DND-41 (cell line): ENCODE measurements around the gene ZNF638.

Experiments
- ATAC-seq: fragments of 200-7000 bp; cut with Tn5 transposase; 3 replicates; pipeline ENCODE4 v1.9.1; 2021; ENCODE audit warnings: low read depth; ENCODE audit not compliant: insufficient read depth
- DNase-seq: peaks from one replicate; pipeline ENCODE4 v3.0.0-alpha.2; 2020
- H2AFZ ChIP-seq: 2 replicates; pipeline ENCODE4 v1.6.0; 2012; ENCODE audit warnings: low read depth, low read length
- H3K27ac ChIP-seq: 2 replicates; pipeline ENCODE4 v1.5.1; 2012; ENCODE audit warnings: low read length, inconsistent platforms
- H3K27me3 ChIP-seq: fragments of 200-600 bp; sonication (generic); 2 replicates; pipeline ENCODE4 v1.6.0; 2012; ENCODE audit warnings: low read length, mild to moderate bottlenecking, inconsistent platforms; ENCODE audit not compliant: insufficient read depth, poor library complexity
- H3K36me3 ChIP-seq: 2 replicates; pipeline ENCODE4 v1.5.1; 2012; ENCODE audit warnings: low read length, inconsistent platforms; ENCODE audit not compliant: insufficient read depth
- H3K4me1 ChIP-seq: 2 replicates; pipeline ENCODE4 v1.5.1; 2012; ENCODE audit warnings: mild to moderate bottlenecking, low read length; ENCODE audit not compliant: insufficient read depth
- H3K4me2 ChIP-seq: 2 replicates; pipeline ENCODE4 v1.6.0; 2012; ENCODE audit warnings: mild to moderate bottlenecking, moderate library complexity, low read length, inconsistent platforms; ENCODE audit not compliant: insufficient read depth
- H3K4me3 ChIP-seq, 2 experiments: fragments of 200-600 bp in 1 of 2; shearing (Covaris generic) in 1 of 2; 2 replicates each; pipeline ENCODE4 v1.5.1; 2012 to 2016; ENCODE audit warnings: inconsistent platforms in 2 of 2, low read length in 2 of 2, mild to moderate bottlenecking in 2 of 2, low read depth in 1 of 2, moderate library complexity in 1 of 2
- H3K79me2 ChIP-seq: 2 replicates; pipeline ENCODE4 v1.6.0; 2012; ENCODE audit warnings: low read length, inconsistent platforms; ENCODE audit not compliant: insufficient read depth
- H3K9ac ChIP-seq: 2 replicates; pipeline ENCODE4 v1.6.0; 2012; ENCODE audit warnings: low read depth, mild to moderate bottlenecking, inconsistent platforms, low read length, moderate library complexity
- H3K9me3 ChIP-seq: 2 replicates; pipeline ENCODE4 v1.5.1; 2012; ENCODE audit warnings: low read length, moderate library complexity, mild to moderate bottlenecking, inconsistent platforms; ENCODE audit not compliant: insufficient read depth, severe bottlenecking
- H4K20me1 ChIP-seq: 2 replicates; pipeline ENCODE4 v1.6.0; 2012; ENCODE audit warnings: low read length; ENCODE audit not compliant: insufficient read depth
- CTCF ChIP-seq: IDR thresholded peaks from 2 replicates; pipeline ENCODE4 v1.5.1; 2012; ENCODE audit warnings: borderline replicate concordance, low read length, moderate library complexity, mild to moderate bottlenecking; ENCODE audit not compliant: poor library complexity, severe bottlenecking; ENCODE audit errors: extremely low read depth
- EZH2 ChIP-seq: IDR thresholded peaks from 3 replicates; pipeline ENCODE4 v1.6.1; 2012; ENCODE audit warnings: borderline replicate concordance, low read depth, mild to moderate bottlenecking, moderate library complexity, low read length, inconsistent platforms; ENCODE audit not compliant: severe bottlenecking

The ZNF638 gene

GRCh38 chr2:71456617-71457016, 125.0 kb downstream of the ZNF638 start:
- H3K36me3 ChIP-seq, result no peaks in the 10 kb centered on the region
- TF ChIP-seq EZH2, result no peak
- no peak for TF ChIP-seq CTCF
- H3K27ac ChIP-seq, result no peak overlapping the region
- H3K4me2 ChIP-seq, result no peak overlapping the region
- no peak for DNase-seq
- no peak overlapping the region for H3K4me3 ChIP-seq
- H3K4me1 ChIP-seq, result no peaks in the 10 kb centered on the region
- H3K9me3 ChIP-seq, result no peaks in the 10 kb centered on the region
- no peak overlapping the region for H3K9ac ChIP-seq
- no peak overlapping the region for H2AFZ ChIP-seq
- H4K20me1 ChIP-seq, result no peaks in the 10 kb centered on the region
- no peaks in the 10 kb centered on the region for H3K27me3 ChIP-seq
- no peaks in the 10 kb centered on the region for H3K79me2 ChIP-seq
- no peak for ATAC-seq

GRCh38 chr2:71457123-71457915, 125.7 kb downstream of the ZNF638 start:
- Histone ChIP-seq H4K20me1 (no peaks in the 10 kb centered on the region), H3K79me2 (no peaks in the 10 kb centered on the region), H3K4me3 (no peak overlapping the region), H3K27me3 (no peaks in the 10 kb centered on the region), H3K36me3 (no peaks in the 10 kb centered on the region), H3K27ac (no peak overlapping the region), H3K4me1 (no peaks in the 10 kb centered on the region), H3K9ac (no peak overlapping the region), H3K4me2 (no peak overlapping the region), H3K9me3 (peaks cover 6% of the 10 kb centered on the region), H2AFZ (no peak overlapping the region)
- no peak for TF ChIP-seq EZH2
- no peak for TF ChIP-seq CTCF
- ATAC-seq, result no peak
- no peak for DNase-seq

- Histone ChIP-seq H4K20me1 (no peaks in the 10 kb centered on the region), H3K4me1 (no peaks in the 10 kb centered on the region), H2AFZ (no peak overlapping the region), H3K27me3 (no peaks in the 10 kb centered on the region), H3K4me2 (no peak overlapping the region), H3K9ac (no peak overlapping the region), H3K27ac (no peak overlapping the region), H3K9me3 (peaks cover 12% of the 10 kb centered on the region), H3K4me3 (no peak overlapping the region), H3K36me3 (no peaks in the 10 kb centered on the region), H3K79me2 (no peaks in the 10 kb centered on the region)
- no peak for TF ChIP-seq EZH2
- TF ChIP-seq CTCF, result no peak
- no peak for DNase-seq
- ATAC-seq, result no peak
Measured at GRCh38 chr2:71457923-71458322, 126.3 kb downstream of the ZNF638 start.
